HFF-Myc (cell line): Measurements from ENCODE around the gene SGPP1.
A peak's percentile ranks its signal among the peaks of the same experiment; 100 is the strongest.
"Not testable (repeated sequence)": the region's sequence is repeated elsewhere in the genome, so short reads cannot be mapped to it uniquely, and the experiment has no call there.

Experiments used
- DNase-seq: peaks from one replicate; pipeline ENCODE4 v3.0.0-alpha.2; 2011; ENCODE audit warnings: low read depth; ENCODE audit errors: extremely low read depth
- H3K4me3 ChIP-seq: replicated peaks from 2 replicates; pipeline ENCODE4 v1.5.1; 2011; ENCODE audit warnings: low read depth, mild to moderate bottlenecking, control low read depth, low read length
- CTCF ChIP-seq: IDR thresholded peaks from 2 replicates; pipeline ENCODE4 v1.5.1; 2012; ENCODE audit warnings: mild to moderate bottlenecking, low read depth, low read length, control low read depth; ENCODE audit errors: missing control alignments

The SGPP1 gene

GRCh38 chr14:63642229-63642611 is 85.6 kb downstream of the SGPP1 start:
- peak overlapping the region; percentile 62 for H3K4me3 ChIP-seq
- DNase-seq = peak; percentile 89
- no peak for TF ChIP-seq CTCF

GRCh38 chr14:63641473-63642228 is 86.2 kb downstream of the SGPP1 start, which contains the start of gene WDR89:
Gene WDR89, minus strand, starts transcription at chr14:63641871. Its CDS starts 41,929 bp downstream, at chr14:63599942.
- peak; percentile 99 for DNase-seq
- peak; percentile 69 for TF ChIP-seq CTCF
- peak within 1 kb of the TSS; percentile 62 for H3K4me3 ChIP-seq

- no peak overlapping the region for H3K4me3 ChIP-seq
- DNase-seq = no peak
- TF ChIP-seq CTCF = no peak
Measured at GRCh38 chr14:63638493-63638892, 89.4 kb downstream of the SGPP1 start.

- not testable (repeated sequence) for DNase-seq, H3K4me3 ChIP-seq
Measured at GRCh38 chr14:63636094-63636635, 91.7 kb downstream of the SGPP1 start.
